HCT116 (cell line): ENCODE data around the gene MSI2. TPM values are rescaled to one million over a fixed set of nuclear protein-coding genes. Genes with fewer than 3 reads are reported as not detected.

Experiments
- ATAC-seq: fragments of 200-7000 bp; cut with Tn5 transposase; 2 replicates; pipeline ENCODE4 v1.9.1; 2020; ENCODE audit warnings: mild to moderate bottlenecking, moderate library complexity
- BruUV-seq: library from RNA; stranded (reverse); fragments of 400-500 nt; replicated peaks from 2 replicates; lab custom pipeline; 2021; lab: Mats Ljungman, UMichigan
- CTCF ChIA-PET: fragments of 300-600 bp; sonication (Branson Sonifier 250); formaldehyde crosslinking; loops from one replicate; lab custom pipeline; 2021; ENCODE audit warnings: antibody characterized with exemption; lab: Charles Lee
- POLR2A ChIA-PET: fragments of 300-600, 350-600 bp; sonication (Branson Sonifier 250); formaldehyde crosslinking; loops from one replicate; lab custom pipeline; 2021; ENCODE audit warnings: antibody characterized with exemption; lab: Charles Lee
- RAD21 ChIA-PET, 2 experiments: fragments of 300-600 bp; sonication (Branson Sonifier 250); formaldehyde crosslinking; loops; one replicate each; lab custom pipeline; 2023; ENCODE audit warnings: low total read pairs in 2 of 2; ENCODE audit not compliant: uncharacterized antibody in 2 of 2, unreplicated experiment in 2 of 2, low non-redundant PET in 1 of 2; lab: Charles Lee
- DNase-seq: peaks from one replicate; pipeline ENCODE4 v3.0.0-alpha.2; 2010; ENCODE audit warnings: low read depth, low spot score
- H2AFZ ChIP-seq: fragments of 200-600 bp; shearing (Covaris generic), sonication (generic); 2 replicates; pipeline ENCODE4 v1.6.1; 2017; ENCODE audit warnings: low read depth, mixed run types, mixed read lengths, antibody characterized with exemption, low read length; ENCODE audit not compliant: poor library complexity, severe bottlenecking
- H3K27ac ChIP-seq: 2 replicates; pipeline ENCODE4 v1.5.1; 2012; ENCODE audit warnings: low read depth, low read length
- H3K27me3 ChIP-seq: fragments of 200-600 bp; sonication (generic); 2 replicates; pipeline ENCODE4 v1.6.1; 2016; ENCODE audit warnings: mixed run types, low read length, mixed read lengths; ENCODE audit not compliant: insufficient read depth
- H3K36me3 ChIP-seq, 2 experiments: fragments of 200-500 bp in 1 of 2; fragments of 200-600 bp in 1 of 2; sonication (Bioruptor generic) in 1 of 2; sonication (generic) in 1 of 2; 2 replicates each; pipeline versions ENCODE4 v1.5.1 to v1.6.1; 2014 to 2016; ENCODE audit warnings: low read length in 2 of 2, inconsistent platforms in 1 of 2, mixed read lengths in 1 of 2, mixed run types in 1 of 2; ENCODE audit not compliant: insufficient read depth in 2 of 2, control insufficient read depth in 1 of 2
- H3K4me1 ChIP-seq, 2 experiments: fragments of 200-600 bp in 1 of 2; sonication (generic) in 1 of 2; 2 replicates each; pipeline versions ENCODE4 v1.5.1 to v1.6.1; 2012 to 2017; ENCODE audit warnings: low read length in 2 of 2, inconsistent platforms in 1 of 2, mild to moderate bottlenecking in 1 of 2, mixed read lengths in 1 of 2, mixed run types in 1 of 2, moderate library complexity in 1 of 2; ENCODE audit not compliant: insufficient read depth in 2 of 2, control insufficient read depth in 1 of 2
- H3K4me2 ChIP-seq: fragments of 200-600 bp; sonication (generic); 2 replicates; pipeline ENCODE4 v1.6.1; 2017; ENCODE audit warnings: mixed run types, low read length, mixed read lengths
- H3K4me3 ChIP-seq, 2 experiments: fragments of 200-600 bp in 1 of 2; sonication (generic) in 1 of 2; replicated peaks in 1 of 2; 2 replicates each; pipeline ENCODE4 v1.5.1; 2011 to 2016; ENCODE audit warnings: low read length in 2 of 2, control low read depth in 1 of 2, low read depth in 1 of 2, mild to moderate bottlenecking in 1 of 2, mixed read lengths in 1 of 2, mixed run types in 1 of 2
- H3K79me2 ChIP-seq: fragments of 200-600 bp; sonication (generic); 2 replicates; pipeline ENCODE4 v1.6.1; 2017; ENCODE audit warnings: mild to moderate bottlenecking, mixed run types, low read length, moderate library complexity, mixed read lengths; ENCODE audit not compliant: insufficient read depth
- H3K9ac ChIP-seq: fragments of 200-600 bp; sonication (generic); 2 replicates; pipeline ENCODE4 v1.6.1; 2016; ENCODE audit warnings: low read length, mixed read lengths
- H3K9me2 ChIP-seq: fragments of 200-600 bp; sonication (generic), shearing (Covaris generic); 2 replicates; pipeline ENCODE4 v1.6.1; 2017; ENCODE audit warnings: mixed run types, mild to moderate bottlenecking, moderate library complexity; ENCODE audit not compliant: insufficient read depth
- H3K9me3 ChIP-seq, 2 experiments: fragments of 200-500 bp in 1 of 2; fragments of 200-600 bp in 1 of 2; sonication (Bioruptor generic) in 1 of 2; sonication (generic) in 1 of 2; 2 replicates each; pipeline ENCODE4 v1.6.1; 2014 to 2017; ENCODE audit warnings: low read length in 2 of 2, mixed read lengths in 2 of 2, inconsistent platforms in 1 of 2, low read depth in 1 of 2, mild to moderate bottlenecking in 1 of 2, mixed run types in 1 of 2, moderate library complexity in 1 of 2; ENCODE audit not compliant: control insufficient read depth in 1 of 2, insufficient read depth in 1 of 2
- H4K20me1 ChIP-seq: fragments of 200-600 bp; sonication (generic), shearing (Covaris generic); 2 replicates; pipeline ENCODE4 v1.6.1; 2017; ENCODE audit warnings: mixed run types, mild to moderate bottlenecking, moderate library complexity; ENCODE audit not compliant: insufficient read depth
- EZH2 ChIP-seq: fragments of 200-600 bp; sonication (generic); IDR thresholded peaks from 2 replicates; pipeline ENCODE4 v1.6.1; 2017; ENCODE audit warnings: antibody characterized with exemption, mixed run types
- MAX ChIP-seq: IDR thresholded peaks from 2 replicates; pipeline ENCODE4 v1.6.1; 2012
- SRF ChIP-seq: IDR thresholded peaks from 2 replicates; pipeline ENCODE4 v1.6.1; 2012; ENCODE audit warnings: low read depth
- TCF7L2 ChIP-seq: IDR thresholded peaks from 2 replicates; pipeline ENCODE4 v1.7.0; 2011; ENCODE audit warnings: borderline replicate concordance, inconsistent platforms; ENCODE audit not compliant: insufficient read depth, insufficient read length; ENCODE audit errors: extremely low read depth
- ZFX ChIP-seq: fragments of 450-650 bp; IDR thresholded peaks from 2 replicates; pipeline ENCODE4 v1.6.1; 2017
- intact Hi-C: fragments of 100-400 bp; cut with micrococcal nuclease; formaldehyde crosslinking; loops from 2 replicates; pipeline ENCODE4 v1.10.0; 2022
- total RNA-seq: library from RNA; stranded (reverse); gene quantifications from one replicate; pipeline ENCODE4 v1.2.1, GENCODE V29; 2021; ENCODE audit not compliant: unreplicated experiment

MSI2 gene
- total RNA-seq, 1 experiment from 2014 or later = 137 TPM

- TF ChIP-seq TCF7L2 = peak; percentile 84
- peak; percentile 75 for TF ChIP-seq SRF
Observed at GRCh38 chr17:57424777-57425188, 168.5 kb downstream of the MSI2 start (continued).

GRCh38 chr17:57425431-57425830 is 169.1 kb downstream of the MSI2 start:
- Histone ChIP-seq H3K4me2 (peak overlapping the region; percentile 79), H3K4me3 (peak overlapping the region in 1 of 2 experiments; percentile 42; a peak in 2 of 4 replicates), H3K27ac (peak overlapping the region; percentile 78), H3K9me3 (no peaks in the 10 kb centered on the region), H3K27me3 (no peaks in the 10 kb centered on the region), H3K36me3 (no peaks in the 10 kb centered on the region), H3K79me2 (peaks cover 13% of the 10 kb centered on the region; the same call in 1 of the 2 replicates), H3K4me1 (peaks cover 62 to 67% of the 10 kb centered on the region in 2 experiments), H2AFZ (no peak overlapping the region), H4K20me1 (no peaks in the 10 kb centered on the region), H3K9me2 (no peaks in the 10 kb centered on the region), H3K9ac (peak overlapping the region; percentile 19; the same call in 1 of the 2 replicates)
- RAD21 ChIA-PET = no interaction called here
- POLR2A ChIA-PET = no interaction called here
- TSS peak; percentile 44 for BruUV-seq
- intact Hi-C loops = no loop called here
- DNase-seq (no peak), ATAC-seq (no peak)
- CTCF ChIA-PET = interaction anchor here (1.3 kb wide), 1 partner anchor 15 kb away, joined by 3 read pairs; no protein-coding TSS in a partner anchor
- TF ChIP-seq ZFX = no peak
- no peak for TF ChIP-seq EZH2
- no peak for TF ChIP-seq MAX
